NK-92 (cell line): ENCODE results near the gene NUDT3.

Experiments used
- DNase-seq: peaks from one replicate; lab custom pipeline; 2025; ENCODE audit not compliant: unreplicated experiment; lab: John Stamatoyannopoulos, UW

The NUDT3 gene

DNA sequence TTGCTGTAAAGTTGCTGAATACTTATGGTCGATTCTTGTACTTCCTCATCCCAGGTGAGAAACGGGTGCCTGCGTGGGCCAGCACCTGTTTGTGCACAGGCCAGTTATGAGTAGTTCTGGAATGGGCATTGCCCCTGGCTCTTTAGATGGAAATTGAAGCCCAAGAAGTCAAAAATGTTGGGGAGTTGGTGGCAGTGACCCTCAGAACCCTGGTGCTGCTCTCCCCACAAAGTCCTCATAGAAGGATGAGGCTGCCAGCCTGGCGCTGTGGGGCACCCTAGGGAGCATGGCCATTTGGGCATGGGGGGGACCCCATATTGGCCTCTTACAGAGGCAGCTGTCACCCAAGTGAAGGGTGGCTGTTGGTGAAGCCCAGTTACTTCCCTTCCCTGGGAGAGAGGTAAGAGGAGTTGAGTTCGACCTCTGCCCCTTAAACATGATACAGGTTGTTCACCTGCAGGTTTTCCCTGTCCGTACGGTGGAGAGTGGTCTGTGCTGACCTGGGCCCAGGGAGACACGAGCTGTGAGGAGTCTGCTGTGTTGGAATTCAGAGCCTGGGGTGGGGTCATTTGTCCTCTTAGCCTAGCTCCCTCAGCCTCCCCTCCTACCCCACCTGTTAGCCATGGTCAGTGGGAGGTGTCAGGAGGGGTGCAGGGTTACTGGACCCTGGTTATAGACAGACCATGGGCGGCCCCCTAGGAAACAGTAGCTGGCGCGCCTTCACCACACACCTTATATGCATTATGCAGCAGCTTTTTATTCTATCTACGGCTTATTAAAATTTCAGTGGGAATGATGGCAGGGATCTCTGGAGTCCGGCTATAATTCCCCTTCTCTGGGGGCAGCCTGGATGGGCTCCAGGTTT lies 150.9 kb downstream of the NUDT3 start:
- DNase-seq, result no peak

DNA sequence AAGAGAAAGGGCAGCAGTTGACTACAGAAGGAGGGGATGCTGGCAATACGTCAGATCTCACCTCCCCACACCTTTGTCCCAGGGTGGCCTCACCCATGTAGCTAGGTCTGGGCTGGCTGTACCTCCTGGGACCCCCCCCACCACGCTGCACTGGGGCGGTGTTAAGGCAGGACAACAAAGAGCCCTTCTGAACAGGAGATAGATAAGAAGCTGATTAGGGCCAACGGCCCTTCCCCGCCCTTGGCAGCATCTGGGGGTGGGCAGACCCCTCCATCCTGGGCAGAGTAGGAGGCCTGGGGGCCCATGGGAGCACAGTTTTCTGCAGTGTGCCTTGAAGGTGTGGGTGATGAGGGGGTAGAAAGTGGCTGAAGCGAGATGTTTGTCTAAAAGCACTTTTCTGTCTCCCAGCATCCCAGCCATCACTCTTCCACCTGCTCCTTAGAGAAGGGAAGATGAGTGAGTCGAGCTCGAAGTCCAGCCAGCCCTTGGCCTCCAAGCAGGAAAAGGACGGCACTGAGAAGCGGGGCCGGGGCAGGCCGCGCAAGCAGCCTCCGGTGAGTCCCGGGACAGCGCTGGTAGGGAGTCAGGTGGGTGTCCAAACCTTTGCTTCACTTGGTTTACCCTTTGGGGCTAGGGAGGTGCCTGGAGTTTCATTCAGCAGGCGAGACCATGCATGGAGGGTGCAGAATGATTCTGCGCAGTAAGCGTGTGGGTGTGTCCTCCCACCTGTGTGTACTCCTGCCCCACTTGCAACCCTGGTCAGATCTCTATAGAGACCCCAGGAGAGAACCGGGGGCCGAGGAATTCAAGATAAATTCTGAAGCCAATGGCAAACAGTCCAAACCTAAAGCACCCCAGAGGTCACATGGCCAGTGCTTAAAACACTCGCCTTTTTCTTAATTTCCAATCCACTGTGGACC lies 151.9 kb downstream of the NUDT3 start:
- DNase-seq, result no peak

DNA sequence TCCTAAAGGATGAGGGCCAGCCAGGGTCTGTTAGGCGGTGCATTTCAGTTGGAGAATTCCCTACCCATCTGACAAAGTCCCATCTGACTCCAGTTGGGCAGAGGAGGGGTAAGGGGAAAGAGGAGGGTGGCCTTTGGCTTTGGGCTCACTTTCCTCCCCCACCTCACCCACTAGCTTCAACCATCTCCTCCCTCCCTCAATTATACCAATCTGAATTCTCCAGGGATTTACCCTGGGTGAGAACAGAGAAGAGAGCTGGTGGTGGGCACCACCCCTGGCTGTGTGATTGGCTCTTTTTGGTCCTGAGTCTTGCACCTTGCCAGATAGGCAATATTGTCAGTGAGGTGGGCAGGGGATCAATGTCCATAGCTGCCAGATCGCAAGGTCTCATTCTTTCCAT lies 152.6 kb downstream of the NUDT3 start:
- no peak for DNase-seq

DNA sequence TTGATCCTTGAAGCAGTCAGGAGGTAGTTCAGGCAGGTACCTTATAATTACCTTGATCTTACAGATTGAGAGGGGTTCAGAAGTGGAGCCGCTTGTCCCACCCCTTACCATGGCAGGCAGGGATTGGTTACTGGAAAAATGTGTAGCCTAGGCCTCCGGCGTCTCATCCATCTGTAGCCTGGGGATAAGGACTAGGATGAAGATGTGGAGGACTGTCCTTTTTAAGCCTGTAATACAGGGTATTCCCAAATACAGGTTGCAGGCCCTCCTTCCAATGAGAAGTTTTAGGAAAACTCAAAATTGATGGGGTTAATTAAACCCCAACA lies 153.0 kb downstream of the NUDT3 start:
- no peak for DNase-seq

DNA sequence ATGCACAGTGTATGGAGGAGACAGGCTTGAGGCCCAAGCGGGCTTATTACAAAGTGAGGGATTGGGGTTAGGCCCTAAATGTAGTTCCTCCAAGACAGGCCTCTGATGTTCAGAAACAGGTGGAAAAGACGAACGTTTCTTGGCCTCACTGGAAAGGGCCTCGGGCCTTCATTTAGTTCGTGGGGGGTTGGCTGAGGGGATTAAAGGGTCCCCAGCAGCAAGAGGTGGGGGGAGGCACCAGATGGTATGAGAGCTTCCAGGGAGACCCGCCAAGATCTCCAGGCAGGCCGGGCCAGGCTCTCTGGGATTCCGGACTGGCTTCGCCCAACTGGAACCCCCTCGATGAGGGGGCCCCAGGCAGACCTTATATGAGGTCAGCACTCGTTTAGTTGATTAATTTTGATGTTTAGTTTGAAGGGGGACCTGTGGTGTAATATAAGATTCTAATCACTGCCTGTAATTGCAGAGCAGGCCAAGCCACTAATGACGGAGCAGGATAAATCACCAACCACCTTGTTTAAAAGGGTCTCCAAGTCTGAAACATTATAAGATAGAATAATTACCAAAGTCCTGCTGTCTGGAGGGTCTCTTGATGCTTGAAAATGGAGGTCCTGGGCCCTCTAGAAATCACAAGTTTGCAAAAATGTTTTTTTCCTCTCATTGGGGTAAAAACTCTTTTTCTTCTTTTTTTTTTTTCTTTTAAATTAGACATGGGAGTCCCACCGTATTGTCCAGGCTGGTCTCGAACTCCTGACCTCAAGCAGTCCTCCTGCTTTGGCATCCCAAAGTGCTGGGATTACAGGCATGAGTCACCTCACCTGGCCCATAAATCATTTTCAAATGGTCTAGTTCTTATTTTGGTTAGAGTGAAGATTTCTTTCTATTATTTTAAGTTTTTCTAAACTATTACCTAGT lies 153.6 kb downstream of the NUDT3 start:
- DNase-seq, result no peak

DNA sequence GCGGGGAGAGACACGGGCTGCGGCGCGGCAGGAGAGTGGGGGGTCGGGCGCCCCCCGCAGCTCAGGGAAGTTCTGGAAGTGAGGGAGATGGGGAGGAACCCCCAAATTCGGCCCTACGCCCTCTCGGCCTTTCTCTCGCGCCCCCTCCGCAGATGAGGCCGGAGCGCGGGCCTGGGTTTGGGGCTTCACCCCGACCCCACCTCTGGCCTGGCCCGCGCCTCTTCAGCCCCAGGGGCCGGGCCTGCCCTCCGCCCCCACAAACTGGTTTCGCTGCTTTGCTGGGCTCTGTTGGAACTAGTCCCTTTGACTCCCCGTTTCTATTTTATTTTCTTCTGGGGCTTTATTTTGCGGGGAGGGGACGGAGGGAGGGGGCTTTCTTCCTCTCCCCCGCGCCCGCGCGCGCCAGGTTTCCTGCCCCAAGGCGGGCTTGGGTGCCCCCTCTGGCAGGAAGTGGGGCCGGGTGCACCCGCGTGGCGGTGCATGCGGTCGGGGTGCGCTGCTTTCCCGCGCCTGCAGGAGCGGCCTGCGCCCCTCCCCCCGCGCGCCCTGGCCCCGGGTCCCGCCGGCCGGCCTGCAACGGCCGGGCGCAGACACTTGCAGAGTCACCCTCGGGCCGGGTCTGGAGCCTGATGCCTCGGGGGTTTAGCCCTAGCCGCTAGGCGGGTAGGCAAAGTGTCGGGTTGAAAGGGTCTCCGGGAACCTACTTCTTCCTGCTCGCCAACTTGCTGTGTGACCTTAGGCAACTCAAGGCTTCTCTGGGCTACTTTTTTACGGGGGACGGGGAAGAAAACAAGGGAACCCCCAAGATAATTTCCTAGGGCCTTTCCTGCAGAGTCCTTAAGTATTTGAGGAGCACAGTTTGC lies 154.5 kb downstream of the NUDT3 start:
- no peak for DNase-seq

DNA sequence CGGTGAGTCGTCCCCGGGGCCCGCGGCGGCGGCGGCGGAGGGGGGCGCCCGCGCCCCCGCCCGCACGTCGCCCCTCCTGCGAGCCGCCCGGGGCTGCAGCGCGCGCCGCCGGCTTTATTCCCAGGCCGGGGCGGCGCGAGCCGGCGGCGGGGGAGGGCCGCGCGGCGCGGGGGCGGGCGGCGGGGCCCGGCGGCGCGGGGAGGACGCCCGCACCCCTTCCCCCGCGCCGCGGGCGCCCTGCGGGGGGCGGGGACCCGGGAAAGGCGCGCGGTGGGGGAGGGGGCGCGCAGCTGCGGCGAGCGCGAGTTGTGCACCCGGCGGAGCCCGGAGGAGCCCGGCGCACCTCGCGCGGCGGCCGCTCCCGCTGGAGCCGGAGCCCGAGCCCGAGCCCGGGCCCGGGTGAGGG lies 155.2 kb downstream of the NUDT3 start:
- no peak for DNase-seq

DNA sequence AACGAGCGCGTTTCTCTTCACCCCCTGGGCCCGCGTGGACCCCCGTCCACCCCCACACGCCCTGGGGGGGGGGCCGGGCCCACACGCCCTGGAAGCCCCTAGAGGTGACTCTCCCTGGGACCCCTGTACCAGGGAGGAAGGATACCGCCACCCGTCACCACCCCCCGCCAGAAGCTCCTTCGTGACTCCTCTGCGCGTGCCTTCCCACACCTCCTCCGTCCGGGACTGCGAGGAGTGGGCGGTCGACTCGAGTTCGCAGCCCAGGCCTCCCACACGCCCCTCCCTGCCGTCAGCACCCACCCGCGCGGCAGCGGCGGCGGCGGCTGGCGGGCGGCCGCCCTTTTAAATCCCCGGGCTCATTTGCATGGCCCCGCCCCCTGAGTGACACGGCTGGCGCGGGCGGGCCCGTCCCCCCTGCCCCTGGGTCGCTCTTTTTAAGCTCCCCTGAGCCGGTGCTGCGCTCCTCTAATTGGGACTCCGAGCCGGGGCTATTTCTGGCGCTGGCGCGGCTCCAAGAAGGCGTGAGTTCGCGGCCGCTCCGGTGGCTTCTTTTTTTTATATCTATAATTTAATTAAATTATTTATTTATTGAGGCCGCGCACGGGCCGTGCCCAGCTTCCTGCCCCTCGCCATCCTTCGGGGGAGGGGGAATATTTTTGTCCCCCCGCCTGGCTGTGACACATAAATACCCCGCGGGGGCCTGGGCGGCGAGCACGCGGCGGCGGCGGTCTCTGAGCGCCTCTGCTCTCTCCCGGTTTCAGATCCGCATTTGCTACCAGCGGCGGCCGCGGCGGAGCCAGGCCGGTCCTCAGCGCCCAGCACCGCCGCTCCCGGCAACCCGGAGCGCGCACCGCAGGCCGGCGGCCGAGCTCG lies 155.8 kb downstream of the NUDT3 start, which contains the start of gene HMGA1:
HMGA1 (plus strand) TSS at position 431 of the 873 bp plus-strand sequence. CDS start 3,908 bp downstream, outside the sequence.
- DNase-seq, result no peak

DNA sequence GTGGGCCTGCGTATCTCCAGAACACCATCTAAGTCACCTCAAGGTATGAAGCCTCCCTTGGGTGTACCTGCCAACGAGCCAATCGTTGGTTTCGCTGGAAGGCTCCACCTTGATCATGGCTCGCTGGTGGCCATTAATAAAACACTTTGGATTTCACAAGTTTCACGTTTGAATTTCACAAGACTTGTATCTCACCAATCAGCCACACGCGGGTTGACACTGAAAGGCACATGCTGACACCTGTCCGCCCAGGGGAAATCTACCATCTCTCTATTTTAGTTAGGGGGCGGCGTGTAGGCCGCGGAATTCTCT lies 156.4 kb downstream of the NUDT3 start:
- no peak for DNase-seq

DNA sequence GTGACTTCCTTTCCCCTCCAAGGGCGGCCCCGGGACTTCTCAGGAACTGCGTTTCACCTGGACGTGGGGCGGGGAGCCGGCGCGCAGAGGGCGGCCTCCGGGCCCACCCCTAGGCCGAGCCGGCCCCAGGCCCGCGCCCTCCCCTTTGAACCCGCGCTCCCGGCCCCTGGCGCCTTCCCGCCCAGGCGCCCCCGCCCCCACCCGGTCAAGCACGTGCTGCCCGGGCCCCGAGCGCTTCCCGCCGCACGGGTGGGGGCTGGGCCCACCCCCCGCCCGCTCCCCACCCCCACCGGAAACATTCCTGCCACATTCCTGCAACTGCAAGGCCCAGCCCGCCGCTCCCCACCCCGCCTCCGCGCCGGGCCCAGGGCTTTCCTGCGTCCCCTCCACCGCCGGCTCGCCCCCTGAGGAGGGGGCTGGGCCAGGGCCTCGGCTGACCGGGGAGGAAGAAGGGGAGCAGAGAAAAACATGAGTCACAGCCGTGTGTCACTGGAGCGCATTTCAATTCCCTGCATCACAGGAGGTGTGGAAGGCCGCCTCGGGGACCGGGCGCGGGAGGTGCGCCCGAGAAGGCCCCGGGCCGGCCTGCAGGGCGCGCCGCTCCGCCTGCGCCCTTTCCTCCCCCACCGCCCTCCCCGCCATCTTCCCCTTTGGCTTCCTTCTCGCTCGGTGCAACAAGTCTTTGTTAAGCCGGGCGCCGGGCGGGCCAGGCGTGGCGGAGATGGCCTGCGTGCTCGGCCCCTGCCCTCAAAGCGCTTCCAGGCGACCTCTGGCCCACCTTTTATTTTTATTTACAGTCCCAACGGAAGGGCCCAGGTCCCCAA lies 156.9 kb downstream of the NUDT3 start:
- no peak for DNase-seq

DNA sequence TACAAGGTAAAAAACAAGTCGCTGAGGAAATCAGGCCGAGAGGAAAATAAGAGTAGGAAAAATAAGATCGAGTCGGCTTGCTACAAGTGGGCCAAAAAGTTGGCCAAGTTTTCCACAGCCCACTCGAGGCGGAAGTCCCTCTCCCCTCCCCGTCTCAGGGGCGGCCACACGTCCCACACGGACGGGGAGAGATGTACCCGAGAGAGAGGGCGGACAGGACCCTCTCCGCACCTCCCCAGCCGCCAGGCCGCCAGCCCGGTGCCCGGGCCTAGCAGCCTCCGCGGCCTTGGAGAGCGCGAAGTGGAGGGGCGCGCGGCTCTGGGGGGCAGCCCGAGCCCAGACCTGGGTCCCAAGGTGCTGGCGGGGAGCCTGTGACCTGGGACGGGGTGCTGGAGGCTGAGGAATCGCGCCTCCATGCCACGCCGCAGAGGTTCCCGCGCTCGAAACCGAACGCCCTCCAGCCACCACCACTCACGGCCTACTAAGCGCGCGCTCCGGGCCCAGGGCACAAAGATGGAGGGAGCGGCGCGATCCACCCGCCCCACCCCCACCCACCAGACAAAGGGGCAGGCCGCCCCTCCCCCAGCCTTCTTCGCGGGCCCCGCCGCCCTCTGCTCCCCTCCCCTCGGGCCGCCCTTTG lies 157.7 kb downstream of the NUDT3 start:
- DNase-seq, result no peak

DNA sequence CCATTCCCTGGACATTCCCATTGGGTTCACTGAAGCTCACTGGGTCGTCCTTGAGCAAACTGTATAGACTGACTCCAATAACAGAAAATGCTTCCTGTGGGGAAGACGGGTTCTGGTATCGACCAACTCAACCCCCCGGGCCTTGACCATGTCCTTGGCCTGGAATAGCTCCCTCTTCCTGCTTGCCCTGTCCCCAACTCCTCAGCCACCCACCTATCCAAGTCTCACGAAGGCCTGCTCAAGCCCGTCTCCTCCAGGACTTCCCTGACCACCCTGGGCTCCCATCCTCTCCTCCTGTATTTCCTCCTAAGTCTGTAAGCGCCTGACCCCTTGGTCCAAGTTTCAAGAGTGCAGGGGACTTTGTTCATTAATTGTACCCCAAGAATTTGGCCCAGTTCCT lies 158.6 kb downstream of the NUDT3 start:
- no peak for DNase-seq

DNA sequence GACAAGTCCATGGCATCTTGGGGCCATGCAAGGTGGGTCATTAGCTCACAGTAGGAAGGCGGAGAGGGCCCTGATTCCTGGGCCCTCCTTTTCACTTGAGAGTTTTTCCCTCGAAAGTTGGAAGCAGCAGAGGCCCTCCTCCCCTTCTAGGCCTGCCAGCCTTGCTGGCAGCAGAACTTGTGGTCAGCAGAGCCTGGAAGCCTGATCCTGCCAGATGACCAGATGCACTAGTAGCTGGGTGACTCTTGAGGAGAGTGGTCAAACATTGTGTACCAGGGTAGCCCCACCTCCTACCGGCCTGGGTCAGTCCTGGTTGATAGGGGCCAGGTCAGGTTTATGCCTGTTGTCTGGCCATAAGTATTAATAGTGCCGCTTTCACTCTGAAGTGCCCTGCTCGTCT lies 159.6 kb downstream of the NUDT3 start:
- DNase-seq, result no peak

DNA sequence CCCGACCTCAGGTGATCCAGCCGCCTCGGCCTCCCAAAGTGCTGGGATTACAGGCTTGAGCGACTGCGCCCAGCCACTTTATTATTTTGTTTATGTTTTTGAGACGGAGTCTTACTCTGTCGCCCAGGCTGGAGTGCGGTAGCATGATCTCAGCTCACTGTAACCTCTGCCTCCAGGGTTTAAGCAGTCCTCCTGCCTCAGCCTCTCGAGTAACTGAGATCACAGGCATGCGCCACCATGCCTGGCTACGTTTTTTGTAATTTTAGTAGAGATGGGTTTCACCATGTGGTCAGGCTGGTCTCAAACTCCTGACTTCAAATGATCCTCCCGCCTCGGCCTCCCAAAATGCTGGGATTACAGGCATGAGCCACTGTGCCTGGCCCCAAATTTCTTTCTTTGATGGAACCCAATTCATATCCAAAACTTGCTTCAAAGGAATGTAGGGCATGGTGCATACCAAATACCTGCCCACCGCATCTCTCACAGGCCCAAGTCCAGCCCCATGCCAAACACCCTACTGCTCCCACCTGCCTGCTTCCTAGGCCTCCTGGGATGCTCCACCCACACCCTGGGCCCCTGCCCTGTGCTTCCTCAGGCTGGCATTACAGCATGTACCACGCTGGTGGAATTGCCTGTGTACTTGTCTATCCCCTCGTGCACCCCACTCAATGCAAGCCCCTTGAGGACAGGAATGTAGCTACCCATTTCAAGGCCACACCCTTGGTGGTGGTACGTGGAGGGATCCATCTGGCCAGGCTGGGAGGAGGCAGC lies 160.7 kb downstream of the NUDT3 start:
- DNase-seq, result no peak

DNA sequence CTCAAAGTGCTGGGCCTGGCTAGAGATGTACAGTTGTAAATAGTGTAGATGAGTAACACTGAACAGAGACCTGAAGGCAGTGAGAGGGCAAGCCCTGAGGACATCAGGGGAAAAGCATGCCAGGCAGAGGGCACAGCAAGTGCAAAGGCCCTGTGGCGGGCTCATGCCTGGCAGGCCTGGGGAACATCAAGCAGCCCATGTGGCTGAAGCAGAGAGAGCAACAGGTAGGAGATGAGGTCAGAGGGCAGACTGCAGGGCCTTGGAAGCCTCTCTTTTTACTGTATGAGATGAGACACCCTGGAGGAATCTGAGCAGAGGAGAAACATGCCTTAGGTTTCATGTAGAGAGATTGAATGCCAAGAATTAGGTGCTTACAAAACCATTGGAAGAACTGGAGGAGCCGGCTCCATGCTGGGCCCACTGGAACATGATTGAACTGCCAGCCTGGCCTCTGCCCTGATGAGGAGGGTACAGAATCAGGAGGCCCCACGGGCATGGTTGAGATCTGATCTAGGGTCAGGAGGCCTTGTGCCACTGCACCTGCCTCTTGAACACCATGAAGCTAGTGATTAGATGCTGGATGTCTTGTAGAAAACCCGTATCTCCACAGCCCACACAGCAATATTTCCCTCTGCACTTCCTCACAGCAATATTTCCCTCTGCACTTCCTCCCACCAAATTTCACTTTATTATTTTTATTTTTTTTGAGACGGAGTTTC lies 161.7 kb downstream of the NUDT3 start:
- DNase-seq, result no peak

DNA sequence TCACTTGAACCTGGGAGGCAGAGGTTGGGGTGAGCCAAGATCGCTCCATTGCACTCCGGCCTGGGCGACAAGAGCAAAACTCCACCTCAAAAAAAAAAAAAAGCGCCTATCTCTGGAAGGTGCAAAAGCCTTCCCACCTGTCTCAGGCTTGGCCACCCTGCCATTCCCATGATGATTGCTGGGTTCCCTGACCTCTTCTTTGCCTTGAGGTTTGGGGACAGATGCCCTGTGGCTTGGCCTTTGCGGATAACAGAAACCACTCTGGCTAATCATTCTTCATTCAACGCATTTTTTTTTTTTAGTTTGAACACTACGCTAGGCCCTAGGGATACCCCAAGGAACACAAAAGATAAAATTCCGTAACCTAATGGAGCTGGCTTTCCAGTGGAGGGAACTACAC lies 162.6 kb downstream of the NUDT3 start:
- DNase-seq, result no peak
